Stimulated activated CD8-positive, alpha-beta memory T cell treated with anti-CD3 and anti-CD28 coated beads, Interleukin-2, amount 100 ng/mL, for 48 hours (primary cell): ENCODE results near the gene PEX7.
"Not testable (repeated sequence)": the region's sequence is repeated elsewhere in the genome, so short reads cannot be mapped to it uniquely, and the experiment has no call there.

Experiments
- DNase-seq, 2 donors: peaks; one replicate each; pipeline ENCODE4 v3.0.0-alpha.2; 2020; ENCODE audit warnings: low read depth in 2 of 2

PEX7 gene

DNA sequence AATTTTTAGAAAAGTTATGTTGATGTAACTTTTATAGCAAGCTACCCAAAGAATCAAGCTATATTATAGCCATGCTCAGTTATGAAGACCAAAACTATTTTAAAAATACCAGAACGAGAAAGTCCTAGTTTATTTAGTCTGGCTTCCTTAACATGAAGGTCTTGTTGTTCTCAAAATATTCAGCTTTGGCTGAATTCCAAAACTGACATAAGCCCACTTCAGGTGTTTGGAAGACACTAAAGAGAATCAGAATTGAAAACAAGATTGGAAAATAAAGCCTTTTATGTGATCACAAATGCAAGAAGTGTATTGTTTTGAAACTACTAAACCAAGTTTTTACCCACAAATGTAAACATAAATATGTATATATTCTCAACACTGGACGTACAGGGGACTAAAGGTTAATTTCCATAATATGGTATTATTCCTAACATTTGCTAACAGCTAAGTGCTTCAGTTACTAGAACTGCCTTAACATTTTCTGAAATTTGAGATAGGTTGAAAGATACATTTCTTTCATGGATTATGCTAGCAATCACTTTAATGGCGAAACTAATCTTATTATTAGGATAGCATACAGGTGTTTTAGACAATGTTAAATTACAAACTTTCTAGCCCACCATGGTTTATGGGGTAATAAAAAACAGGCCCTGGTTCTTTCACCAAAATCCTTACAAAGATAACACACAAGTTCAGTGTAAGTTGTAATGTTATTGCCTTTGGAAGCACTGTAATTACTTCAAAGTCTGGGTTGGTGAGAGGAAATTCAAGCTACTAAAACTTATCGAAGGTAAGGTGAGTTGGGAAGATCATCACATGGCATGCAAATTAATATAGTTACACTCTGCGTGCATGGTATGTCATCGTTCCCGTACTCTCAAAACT lies 31.7 kb upstream of the PEX7 start:
- DNase-seq, result no peak

DNA sequence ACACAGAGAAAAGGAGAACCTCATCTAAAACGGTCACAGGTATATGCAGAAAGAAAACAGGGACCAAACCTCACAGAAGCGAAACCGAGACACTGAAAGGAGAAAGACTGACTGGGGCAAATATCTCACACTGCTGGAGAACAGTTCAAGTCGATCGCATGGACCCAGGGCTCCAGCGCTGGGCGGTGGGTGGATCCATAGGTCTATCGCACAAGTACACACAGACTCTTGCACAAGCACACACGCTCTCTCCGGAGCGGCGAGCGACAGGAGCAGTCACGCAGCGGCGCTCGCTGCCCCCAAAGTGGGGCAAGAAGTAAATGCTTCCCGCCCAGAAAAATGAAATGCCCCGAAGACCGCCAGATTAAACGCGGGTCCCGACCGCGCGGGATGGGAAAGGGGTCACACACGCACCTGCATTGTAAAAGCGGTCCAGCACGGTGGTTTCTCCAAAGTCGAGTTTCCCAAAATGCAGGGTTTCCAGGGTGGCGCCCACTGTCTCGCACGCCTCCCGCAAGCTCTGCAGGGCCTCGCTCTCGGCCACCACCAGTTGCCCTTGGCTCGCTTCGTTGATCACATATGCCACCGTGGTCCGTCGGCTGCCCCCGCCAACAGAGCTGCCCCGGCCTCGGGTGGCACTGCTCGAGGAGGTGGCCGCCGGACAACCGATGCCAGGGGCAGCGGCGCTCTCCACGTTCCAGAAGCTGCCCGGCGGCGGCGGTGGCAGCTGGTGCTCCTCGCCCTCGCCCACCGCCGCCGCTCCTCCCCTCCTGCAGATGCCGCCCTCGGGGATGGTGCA lies 30.9 kb upstream of the PEX7 start:
- peak; percentile 20 to 26 for DNase-seq

DNA sequence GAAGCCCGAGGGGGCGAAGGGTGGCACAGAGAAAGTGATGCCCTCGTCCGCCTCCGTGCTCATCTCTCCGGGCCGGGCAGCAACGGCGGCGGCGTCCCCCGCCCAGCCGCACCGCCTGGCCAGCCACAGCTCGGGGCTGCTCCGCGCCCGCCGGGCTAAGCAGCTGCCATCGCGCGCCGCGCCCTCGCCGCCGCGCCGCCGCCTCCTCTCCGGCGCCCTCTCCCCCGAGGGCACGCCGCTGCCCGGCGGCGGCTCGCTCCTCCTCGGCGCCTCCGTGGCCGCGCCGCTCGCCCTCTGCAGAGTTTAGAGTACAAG lies 30.3 kb upstream of the PEX7 start:
- DNase-seq, result no peak

DNA sequence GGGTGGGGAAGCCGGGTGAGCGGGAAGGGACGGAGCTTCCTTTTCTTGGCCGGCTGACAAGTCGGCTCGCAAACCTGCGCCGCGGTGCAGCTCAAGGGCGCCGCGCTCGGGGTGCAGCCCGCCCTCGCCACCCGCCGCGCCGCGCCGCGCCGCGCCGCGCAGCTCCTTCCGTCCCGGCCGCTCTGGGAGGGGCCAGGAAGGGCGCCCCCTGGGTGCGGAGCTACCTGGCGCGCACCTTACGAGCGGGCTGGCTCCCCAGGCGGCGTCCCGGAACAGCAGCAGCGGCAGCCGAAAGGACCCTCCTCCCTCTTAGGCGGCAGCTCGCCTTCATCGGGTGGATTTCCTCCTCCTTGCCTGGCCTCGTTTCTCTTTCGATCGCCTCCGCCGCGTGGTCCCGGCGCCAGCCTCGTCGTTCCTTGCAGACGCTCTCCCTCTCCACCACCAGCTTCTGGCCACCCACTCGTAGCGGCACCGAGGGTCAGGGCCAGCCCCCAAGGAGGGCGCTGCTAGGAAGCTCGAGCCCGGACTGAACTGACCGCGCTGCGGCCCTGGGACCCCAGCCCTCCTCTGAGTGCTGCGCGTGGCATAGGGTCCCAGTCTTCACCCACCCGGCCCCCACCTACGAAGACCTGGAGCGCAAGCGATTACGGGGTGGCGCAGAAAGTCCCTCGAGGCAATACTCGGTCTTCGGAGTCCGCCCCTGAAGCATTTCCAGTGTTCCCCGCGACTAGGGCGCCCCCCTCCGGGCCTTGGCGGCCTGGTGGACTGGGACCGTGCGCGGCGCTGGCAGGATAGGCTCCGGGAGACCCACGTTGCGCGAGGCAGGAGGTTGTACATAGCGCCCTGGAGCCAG lies 29.8 kb upstream of the PEX7 start, which contains the start of gene MAP3K5:
MAP3K5 (minus strand) TSS at position 68 of the 853 bp plus-strand sequence. CDS start 320 bp downstream, outside the sequence.
- DNase-seq, result peak; percentile 88 to 91

DNA sequence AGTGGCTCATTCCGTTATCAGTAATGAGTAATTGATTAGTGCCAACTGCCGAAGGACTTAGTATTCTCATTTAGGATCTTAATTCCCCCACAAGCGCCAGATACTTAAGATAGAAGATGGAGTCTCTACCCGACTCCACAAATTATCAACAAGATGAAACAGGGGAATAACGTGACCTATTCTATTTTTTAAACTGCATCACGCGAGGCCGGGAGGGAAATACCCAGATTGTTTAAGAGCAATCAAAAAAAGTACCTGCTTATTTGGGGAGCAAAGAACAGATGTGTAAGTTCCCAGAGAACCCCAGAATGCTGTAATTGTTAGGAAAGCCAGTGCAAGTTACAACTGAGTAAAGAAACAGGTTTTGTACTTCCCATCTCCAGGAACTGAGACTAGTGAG lies 29.0 kb upstream of the PEX7 start:
- DNase-seq, result no peak

DNA sequence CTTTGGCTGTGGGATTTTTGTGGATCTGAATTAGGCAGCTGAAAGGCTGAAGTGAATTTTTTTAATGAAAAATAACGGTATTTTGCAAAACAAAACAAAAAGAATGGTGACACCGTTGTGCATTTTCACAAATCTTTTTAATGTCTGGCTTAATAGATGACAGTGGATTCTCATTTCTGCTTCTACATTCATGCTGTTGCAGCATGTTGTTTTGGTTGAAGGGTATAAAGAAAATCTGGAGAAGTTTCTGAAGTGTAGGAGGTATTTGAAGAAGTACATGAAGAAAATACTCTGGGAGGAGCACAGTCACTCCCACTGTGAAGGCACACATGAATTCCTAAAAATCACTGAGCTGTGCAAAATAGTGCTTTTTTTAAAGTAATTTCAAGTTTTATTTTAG lies 27.0 kb upstream of the PEX7 start:
- no peak for DNase-seq

DNA sequence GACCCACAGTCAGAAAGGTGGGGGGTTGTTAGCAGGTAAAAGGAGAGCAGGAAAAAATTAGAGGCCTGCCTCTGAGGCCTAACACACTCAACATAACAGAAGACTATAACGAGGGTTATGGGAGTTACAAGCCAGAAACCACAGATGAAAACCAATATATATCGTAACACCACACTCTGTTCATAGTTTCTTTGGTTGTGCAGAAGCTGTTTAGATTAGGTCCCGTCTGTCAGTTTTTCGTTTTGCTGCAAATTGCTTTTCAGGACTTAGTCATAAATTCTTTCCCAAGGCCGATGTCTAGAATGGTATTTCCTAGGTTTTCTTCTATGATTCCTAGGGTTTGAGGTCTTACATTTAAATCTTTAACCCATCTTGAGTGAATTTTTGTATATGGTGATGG lies 26.4 kb upstream of the PEX7 start:
- no peak for DNase-seq

DNA sequence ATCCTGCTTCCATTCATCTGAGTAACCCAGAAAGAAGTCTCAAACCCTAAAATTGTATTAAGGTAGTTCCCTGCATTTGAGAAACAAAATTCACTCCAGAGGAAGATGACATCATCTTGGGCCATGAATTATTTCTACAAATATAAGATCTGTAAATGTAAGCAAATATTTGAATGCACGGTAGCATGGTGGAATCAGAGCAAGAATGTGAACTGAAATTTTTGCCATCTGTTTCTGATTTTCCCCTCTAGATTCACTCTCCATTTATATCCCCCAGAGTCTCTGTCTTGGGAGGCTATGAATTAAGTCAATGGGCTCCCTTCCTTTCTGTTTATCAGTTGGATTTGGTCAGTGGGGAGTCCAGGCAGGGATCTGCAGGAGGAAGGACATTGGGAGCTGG lies 24.3 kb upstream of the PEX7 start:
- DNase-seq, result no peak

DNA sequence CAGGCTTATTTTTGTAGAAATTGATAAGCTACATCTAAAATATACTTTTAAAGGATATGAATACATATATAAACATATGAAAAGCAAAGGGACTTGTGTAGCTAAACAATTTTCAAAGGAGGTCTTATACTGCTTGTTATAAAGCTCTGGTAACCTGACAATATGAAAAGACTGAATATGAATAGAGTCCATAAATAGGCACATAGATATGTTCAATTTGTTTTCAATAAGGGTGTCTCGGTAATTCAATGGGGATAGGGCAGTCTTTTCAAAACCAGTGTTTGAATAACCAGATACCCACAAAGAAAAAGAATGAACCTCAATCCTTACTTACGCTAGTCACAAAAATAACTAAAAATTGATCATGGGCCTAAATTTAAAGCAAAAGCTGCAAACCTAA lies 20.8 kb upstream of the PEX7 start:
- DNase-seq, result no peak

DNA sequence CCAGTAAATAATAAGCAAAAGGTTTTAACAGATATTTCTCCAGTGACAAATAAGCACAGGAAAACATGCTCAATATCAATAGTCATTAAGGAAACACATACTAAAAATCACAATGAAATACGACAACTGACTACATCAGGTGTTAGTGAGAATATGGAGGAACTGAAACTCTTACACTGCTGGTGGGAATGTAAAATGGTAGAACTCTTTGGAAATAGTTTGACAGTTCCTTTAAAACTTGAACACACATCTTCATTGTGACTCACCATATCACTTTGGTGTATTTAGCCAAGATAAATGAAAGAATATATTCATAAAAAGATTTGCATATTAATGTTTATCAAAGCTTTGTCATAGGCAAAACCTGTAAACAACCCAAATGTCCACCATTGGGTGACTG lies 18.8 kb upstream of the PEX7 start:
- DNase-seq, result no peak

DNA sequence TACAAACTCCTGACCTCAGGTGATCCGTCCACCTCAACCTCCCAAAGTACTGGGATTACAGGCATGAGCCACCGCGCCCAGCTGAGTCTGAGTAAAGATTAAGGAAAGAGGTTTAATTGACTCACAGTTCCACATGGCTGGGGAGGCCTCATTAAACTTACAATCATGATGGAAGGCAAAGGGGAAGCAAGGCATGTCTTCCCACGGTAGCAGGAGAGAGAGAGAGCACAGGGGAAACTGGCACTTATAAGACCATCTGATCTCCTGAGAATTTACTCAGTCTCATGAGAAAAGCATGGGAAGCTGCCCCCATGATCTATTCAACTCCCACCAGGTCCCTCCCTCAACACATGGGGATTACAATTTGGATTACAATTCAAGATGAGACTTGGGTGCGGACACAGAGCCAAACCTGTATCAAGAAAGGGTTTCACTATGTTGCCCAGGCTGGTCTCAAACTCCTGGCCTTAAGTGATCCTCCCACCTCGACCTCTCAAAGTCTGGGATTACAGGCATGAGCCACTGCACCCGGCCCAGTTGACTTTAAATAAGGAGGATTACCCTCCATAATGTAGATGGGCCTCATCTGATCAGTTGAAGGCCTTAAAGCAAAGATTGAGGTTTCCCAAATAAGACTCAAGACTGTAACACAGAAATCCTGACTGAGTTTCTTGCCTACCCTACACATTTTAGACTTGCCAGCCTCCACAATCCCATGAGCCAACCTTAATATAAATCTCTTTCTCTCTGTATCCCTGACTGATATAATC lies 13.1 kb upstream of the PEX7 start:
- no peak for DNase-seq

DNA sequence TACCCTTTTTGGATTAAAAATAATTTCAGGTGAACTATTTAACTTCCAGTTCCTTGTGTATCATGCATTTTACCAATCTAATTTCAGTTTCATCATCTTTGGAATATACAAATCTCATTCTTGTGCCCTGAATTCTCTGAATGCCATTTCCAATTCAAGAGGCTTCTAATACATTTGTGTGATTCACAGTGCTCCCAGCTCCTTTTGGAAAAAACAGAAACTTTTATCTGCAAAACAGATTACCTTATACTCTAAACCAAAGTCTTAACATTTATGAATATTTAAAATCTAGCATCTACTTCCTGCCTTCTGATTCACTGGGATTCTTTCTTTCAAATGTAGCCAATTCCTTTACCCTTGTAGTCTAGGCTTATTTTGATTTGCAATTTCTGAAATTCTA lies 11.1 kb upstream of the PEX7 start:
- no peak for DNase-seq

DNA sequence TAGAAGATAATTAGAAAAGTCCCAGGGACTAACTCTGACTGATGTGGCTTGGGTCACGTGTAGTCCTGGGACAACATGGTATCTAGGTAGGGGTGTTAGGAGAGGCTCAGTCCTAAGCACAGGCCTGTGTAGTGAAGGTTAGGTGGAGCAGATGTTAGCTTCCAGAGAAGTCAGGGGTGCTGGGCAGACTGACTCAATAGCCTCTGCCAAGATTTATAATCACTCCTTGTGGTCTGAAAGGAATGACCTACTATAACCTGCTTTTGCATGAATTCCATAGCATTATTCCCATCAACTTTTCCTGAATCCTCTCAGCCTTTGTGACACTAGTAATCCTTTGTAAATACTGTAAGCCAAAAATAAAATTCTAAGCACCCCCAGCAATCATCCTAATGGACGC lies 10.2 kb upstream of the PEX7 start:
- DNase-seq, result no peak

DNA sequence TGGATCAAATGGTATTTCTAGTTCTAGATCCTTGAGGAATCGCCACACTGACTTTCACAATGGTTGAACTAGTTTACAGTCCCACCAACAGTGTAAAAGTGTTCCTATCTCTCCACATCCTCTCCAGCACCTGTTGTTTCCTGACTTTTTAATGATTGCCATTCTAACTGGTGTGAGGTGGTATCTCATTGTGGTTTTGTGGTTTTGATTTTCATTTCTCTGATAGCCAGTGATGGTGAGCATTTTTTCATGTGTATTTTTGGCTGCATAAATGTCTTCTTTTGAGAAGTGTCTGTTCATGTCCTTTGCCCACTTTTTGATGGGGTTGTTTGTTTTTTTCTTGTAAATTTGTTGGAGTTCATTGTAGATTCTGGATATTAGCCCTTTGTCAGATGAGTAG lies 6.8 kb upstream of the PEX7 start:
- not testable (repeated sequence) for DNase-seq

DNA sequence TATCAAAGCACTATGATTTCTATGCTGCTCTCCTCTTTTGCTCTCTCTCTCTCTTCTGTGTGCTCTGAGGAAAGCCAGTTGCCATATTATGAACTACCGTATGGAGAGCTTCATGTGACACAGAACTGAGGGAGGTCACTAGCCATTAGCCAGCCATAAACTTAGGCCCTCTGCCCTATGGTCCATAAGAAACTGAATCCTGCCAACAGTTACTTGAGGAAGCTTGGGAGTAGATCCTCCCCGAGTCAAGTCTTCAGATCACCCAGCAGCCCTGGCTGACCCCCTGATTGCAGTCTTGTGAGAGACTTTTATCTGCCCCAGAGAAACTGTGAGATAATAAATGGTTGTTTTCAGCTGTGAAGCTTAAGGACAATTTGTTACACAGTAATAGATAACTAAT lies 5.7 kb upstream of the PEX7 start:
- no peak for DNase-seq

DNA sequence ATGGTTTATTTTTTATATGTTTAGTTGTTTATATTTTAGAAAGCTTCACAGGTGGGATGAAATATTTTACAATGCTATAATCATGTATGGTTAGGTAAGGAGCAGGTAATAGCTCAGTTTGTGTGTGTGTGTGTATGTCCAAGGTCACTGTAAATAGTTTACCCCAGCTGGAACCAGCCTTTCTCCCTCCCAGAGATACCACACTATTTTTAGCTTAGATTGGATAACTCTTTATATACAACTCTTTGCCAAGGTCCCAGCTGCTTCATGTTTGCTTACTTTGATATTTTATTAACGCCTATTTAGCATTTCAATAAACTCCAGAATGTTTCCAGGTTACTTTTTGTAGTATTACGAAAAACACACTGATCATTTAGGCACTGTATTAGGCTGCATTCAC lies 1.8 kb upstream of the PEX7 start:
- no peak for DNase-seq

DNA sequence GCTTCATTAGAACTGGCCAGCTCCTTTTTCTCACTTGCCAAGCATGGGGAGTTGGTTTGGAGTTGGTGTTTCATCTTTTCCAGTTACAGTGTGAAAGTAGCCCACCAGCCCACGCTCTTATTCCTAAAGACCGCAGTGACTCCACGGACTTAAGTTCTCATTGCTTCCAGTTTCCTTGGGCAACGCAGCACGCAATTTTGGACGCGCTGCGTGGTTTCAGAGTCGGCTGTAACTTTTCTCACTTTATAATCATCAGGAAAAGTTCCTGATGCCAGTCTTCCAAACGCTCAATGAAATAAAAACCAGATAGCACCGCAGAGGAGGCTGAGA lies 381 bp upstream of the PEX7 start:
- peak; percentile 2 to 10 for DNase-seq

DNA sequence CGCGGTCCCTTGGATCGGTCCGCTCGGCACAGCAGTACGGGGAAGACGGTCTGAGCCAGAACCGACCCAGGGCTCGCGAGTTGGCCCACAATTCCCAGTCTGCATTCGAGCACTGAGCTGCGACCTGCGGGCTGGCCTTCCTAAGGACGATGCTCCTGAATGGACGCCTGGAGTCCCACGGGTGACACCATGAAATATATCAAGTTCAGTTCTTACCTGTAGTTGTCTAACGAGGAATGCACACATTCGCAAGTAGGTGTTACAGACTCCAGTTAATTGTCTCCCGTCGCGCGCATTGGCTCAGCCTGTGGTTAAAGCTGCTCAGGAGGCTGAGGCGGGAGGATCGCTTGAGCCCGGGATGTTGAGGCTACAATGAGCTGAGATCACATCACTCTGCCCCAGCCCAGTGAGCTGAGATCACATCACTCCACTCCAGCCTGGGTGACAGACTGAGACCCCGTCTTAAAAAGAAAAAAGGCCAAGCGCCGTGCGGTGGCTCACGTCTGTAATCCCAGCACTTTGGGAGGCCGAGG lies 802 bp downstream of the PEX7 start:
- DNase-seq, result no peak

DNA sequence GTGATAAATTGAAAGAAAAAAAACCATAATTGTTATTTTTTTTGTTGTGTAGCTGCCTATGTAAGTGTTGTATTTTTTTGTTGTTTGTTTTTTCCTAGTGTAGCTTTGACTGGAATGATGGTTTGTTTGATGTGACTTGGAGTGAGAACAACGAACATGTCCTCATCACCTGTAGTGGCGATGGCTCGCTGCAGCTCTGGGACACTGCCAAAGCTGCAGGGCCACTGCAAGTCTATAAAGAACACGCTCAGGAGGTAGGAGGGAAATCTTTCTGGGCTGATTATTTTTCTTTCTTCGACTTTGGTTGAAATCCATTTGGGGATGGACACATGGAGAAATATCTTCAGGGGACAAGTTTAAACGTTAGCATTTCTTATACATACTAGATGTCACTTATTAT lies 3.8 kb downstream of the PEX7 start:
- no peak for DNase-seq

DNA sequence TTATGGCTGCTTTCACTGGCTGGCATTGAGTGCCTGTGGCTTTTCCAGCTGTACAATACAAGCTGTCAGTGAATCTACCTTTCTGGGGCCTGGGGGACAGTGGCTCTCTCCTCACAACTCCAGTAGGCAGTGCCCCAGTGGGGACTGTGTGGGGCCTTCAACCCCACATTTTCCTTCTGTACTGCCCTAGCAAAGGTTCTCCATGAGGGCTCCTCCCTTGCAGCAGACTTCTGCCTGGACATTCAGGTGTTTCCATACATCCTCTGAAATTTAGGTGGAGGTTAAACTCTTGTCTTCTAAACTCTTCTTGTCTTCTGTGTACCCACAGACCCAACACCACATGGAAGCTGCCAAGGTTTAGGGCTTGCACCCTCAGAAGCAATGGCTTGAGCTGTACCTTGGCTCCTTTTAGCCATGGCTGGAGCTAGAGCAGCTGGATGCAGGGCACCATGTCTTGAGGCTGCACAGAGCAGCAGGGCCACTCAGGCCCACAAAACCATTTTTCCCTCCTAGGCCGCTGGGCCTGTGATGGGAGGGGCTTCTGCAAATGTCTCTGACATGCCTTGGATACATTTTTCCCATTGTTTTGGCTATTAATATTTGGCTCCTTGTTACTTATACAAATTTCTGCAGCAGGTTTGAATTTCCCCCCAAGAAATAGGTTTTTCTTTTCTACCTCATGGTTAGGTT lies 9.6 kb downstream of the PEX7 start:
- DNase-seq, result no peak
